AG04450 (cell line): ENCODE results near the gene TEX54. TPM values are rescaled to one million over a fixed set of nuclear protein-coding genes. Genes with fewer than 3 reads are reported as not detected.
"Not testable (repeated sequence)": the region's sequence is repeated elsewhere in the genome, so short reads cannot be mapped to it uniquely, and the experiment has no call there.

ENCODE experiments used
- CTCF ChIA-PET: fragments of 300-600, 350-600 bp; formaldehyde crosslinking; extraction: SDS; loops from one replicate; lab custom pipeline; 2022; ENCODE audit warnings: antibody characterized with exemption, inconsistent platforms; lab: Charles Lee
- POLR2A ChIA-PET: fragments of 350-600 bp; formaldehyde crosslinking; extraction: SDS; loops from one replicate; lab custom pipeline; 2021; ENCODE audit warnings: antibody characterized with exemption, inconsistent platforms; lab: Yijun Ruan, JAX
- DNase-seq: peaks from one replicate; pipeline ENCODE4 v3.0.0-alpha.2; 2011; ENCODE audit warnings: low read depth, low spot score
- H3K27ac ChIP-seq: one replicate; pipeline ENCODE4 v1.5.1; 2012; ENCODE audit warnings: low read depth, low read length, control low read depth
- H3K27me3 ChIP-seq: one replicate; pipeline ENCODE4 v1.6.0; 2012; ENCODE audit warnings: low read length; ENCODE audit not compliant: control insufficient read depth, insufficient read depth
- H3K4me3 ChIP-seq: 2 replicates; pipeline ENCODE4 v1.5.1; 2011; ENCODE audit warnings: mild to moderate bottlenecking, low read depth, low read length, control low read depth
- H3K9me3 ChIP-seq: 2 replicates; pipeline ENCODE4 v1.5.1; 2012; ENCODE audit warnings: low read length; ENCODE audit not compliant: control insufficient read depth, insufficient read depth
- CTCF ChIP-seq: IDR thresholded peaks from 2 replicates; pipeline ENCODE4 v1.5.1; 2011; ENCODE audit warnings: low read depth, low read length, control low read depth, inconsistent platforms
- polyA plus RNA-seq: library from polyadenylated mRNA; depleted of rRNA; stranded (reverse); fragments of >200 nt; gene quantifications from 2 replicates; pipeline ENCODE4 v1.2.3, GENCODE V29; 2011

TEX54 gene
- polyA plus RNA-seq, 1 experiment = not detected

GRCh38 chr11:62839050-62839945 is 6.7 kb upstream of the TEX54 start, which contains the start of gene WDR74:
TSS of gene WDR74 (minus strand) at chr11:62839590. CDS start at chr11:62839570, 20 bp downstream.
- TF ChIP-seq CTCF = no peak
- Histone ChIP-seq H3K27ac (peak within 1 kb of the TSS; percentile 97), H3K27me3 (no peaks in the 10 kb centered on the region), H3K4me3 (peak within 1 kb of the TSS; percentile 97), H3K9me3 (no peaks in the 10 kb centered on the region; the same call in 1 of the 2 replicates)
- peak; percentile 73 for DNase-seq
- CTCF ChIA-PET = no interaction called here
- POLR2A ChIA-PET = interaction anchor here (0.6 to 3.0 kb wide), 11 partner anchors 7 to 286 kb away, joined by 3 to 172 read pairs (median 17); partner anchors contain the start of genes C11orf98, CSKMT, EEF1G and HNRNPUL2

DNA sequence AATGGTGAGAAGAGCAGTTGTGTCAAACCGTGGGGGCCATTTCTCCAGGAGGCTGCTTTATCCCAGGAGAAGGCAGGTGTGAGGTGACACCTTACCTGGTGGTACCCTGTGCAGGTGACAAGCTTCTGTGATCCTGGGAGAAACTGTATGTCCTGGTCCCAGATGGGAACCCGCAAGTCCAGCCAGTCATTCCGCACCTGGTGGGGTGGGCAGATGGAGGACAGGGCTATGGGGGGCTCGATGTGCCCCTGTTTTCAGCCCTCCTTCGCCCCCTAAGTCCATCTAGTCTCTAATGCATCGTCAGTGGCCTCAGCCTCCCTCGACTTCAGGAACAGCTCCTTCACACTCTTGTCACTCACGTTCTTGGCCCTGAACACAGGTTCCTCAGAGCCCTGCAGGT is 2.7 kb upstream of the TEX54 start:
- CTCF ChIA-PET = no interaction called here
- DNase-seq = no peak
- H3K4me3 ChIP-seq = no peak overlapping the region
- no peaks in the 10 kb centered on the region for H3K27me3 ChIP-seq
- TF ChIP-seq CTCF = no peak
- H3K9me3 ChIP-seq = no peaks in the 10 kb centered on the region; the same call in 1 of the 2 replicates
- H3K27ac ChIP-seq = no peak overlapping the region
- POLR2A ChIA-PET = no interaction called here

DNA sequence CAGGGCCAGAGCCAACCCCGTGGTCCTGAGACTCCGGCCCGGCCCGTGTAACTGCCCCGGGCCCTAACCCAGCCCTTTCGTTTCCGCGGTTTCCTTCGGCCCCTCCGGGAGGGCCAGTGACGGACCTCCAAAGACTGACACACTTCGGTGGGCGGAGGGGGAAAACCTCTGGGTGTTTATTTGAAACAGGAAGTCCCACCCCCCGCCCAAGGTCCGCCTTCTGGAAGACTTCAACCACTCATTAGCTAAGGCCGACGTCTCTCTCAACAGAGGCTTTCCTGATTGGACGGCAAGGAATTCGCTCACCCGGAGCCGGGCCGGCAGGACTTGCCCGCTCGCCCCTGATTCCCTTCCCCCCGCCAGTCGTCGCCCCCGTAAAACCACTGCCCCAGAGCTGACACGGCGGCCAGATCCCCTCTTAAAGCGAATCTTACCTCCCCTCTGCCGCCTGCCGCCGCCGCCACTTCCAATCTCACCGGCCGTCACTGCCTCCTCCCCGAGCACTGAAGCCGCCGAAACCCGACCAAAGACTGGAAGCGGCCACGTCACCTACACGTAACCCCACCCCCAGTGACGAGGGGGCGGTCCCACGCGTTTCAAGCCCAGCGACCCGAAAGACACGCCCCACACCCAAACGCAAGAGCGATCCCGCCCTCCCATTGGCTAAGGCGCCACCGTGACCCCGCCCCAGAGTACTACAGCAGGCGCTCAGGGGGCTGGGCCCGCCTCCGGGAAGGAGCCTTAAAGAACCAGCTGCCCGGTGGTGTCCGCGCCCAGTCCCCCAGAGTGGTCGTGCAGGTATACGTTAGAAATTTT is 913 bp downstream of the TEX54 start, which contains the start of gene STX5:
TSS of gene STX5 (minus strand) at position 532 of the 816 bp plus-strand sequence. CDS start 808 bp downstream, outside the sequence.
- Histone ChIP-seq H3K9me3 (no peaks in the 10 kb centered on the region; the same call in 1 of the 2 replicates), H3K27me3 (no peaks in the 10 kb centered on the region), H3K27ac (peak within 1 kb of the TSS; percentile 99), H3K4me3 (peak within 1 kb of the TSS; percentile 85)
- peak; percentile 97 for DNase-seq
- ChIA-PET POLR2A (interaction anchor here (0.6 to 2.8 kb wide), 27 partner anchors 9 to 1143 kb away, joined by 3 to 85 read pairs (median 7); partner anchors contain the start of genes C11orf98, CSKMT, HNRNPUL2 and NXF1), CTCF (interaction anchor here (0.5 to 2.5 kb wide), 5 partner anchors 43 to 725 kb away, joined by 3 to 11 read pairs (median 5); no protein-coding TSS in a partner anchor)
- TF ChIP-seq CTCF = no peak

DNA sequence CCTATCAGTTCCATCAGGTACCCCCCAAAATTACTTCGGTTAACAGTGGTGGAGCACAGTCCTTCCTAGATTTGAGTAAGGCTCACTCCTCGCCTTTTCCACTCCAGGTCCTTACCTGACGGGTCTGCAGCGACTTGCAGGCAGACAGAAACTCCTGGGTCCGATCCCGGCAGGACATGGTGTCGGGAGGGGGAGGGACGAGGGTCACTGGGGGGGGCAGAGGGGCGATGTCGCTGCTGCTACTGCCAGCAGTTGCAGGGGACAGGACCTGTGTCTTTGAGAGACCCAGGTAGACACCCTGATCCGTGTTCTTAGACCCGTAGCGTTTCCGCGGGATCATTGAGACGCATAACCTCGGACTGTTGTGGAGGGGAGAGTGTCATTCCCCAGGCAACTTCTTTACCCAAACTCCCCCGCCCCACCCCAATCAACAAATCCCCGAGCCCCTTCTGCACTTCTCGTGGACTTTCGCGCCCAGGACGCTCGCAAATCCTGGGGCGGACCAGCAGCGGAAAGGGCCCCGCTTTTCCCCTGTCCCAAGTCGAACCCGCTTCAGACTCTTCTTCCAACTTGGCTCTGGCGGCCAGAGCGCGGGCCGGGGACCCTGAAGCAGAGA is 1.6 kb downstream of the TEX54 start:
- no peak for DNase-seq
- ChIA-PET CTCF (interaction anchor here (0.5 to 1.6 kb wide), 2 partner anchors 43 to 45 kb away, joined by 7 to 9 read pairs; no protein-coding TSS in a partner anchor), POLR2A (interaction anchor here (0.7 to 2.8 kb wide), 15 partner anchors 10 to 165 kb away, joined by 3 to 85 read pairs (median 7); partner anchors contain the start of genes C11orf98, CSKMT, HNRNPUL2 and NXF1)
- TF ChIP-seq CTCF = no peak
- Histone ChIP-seq H3K4me3 (peak overlapping the region; percentile 85), H3K27me3 (no peaks in the 10 kb centered on the region), H3K9me3 (no peaks in the 10 kb centered on the region; the same call in 1 of the 2 replicates), H3K27ac (peak overlapping the region; percentile 99)

DNA sequence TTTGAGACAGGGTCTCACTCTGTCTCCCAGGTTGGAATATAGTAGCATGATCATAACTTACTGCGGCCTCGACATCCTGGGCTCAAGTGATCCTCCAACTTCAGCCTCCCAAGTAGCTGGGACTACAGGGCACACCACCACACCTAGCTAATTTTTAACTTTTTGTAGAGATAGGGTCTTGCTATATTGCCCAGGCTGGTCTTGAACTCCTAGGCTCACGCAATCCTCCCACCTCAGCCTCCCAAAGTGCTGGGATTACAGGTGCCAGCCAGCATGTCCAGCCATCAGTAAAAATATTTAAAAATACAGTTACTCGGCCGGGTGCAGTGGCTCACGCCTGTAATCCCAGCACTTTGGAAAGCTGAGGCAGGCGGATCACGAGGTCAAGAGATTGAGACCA is 4.5 kb downstream of the TEX54 start:
- not testable (repeated sequence) for DNase-seq, H3K9me3 ChIP-seq, H3K27me3 ChIP-seq, H3K27ac ChIP-seq, H3K4me3 ChIP-seq
- ChIA-PET CTCF (interaction anchor here (1.7 kb wide), 1 partner anchor 42 kb away, joined by 9 read pairs; no protein-coding TSS in a partner anchor), POLR2A (interaction anchor here (1.0 to 1.3 kb wide), 2 partner anchors 13 to 163 kb away, joined by 3 read pairs; partner anchors contain the start of genes C11orf98 and CSKMT)
